8988T (cell line): ENCODE data around the gene ITPKA.
"Not testable (repeated sequence)": the region's sequence is repeated elsewhere in the genome, so short reads cannot be mapped to it uniquely, and the experiment has no call there.

ENCODE experiments used
- DNase-seq: peaks from one replicate; pipeline ENCODE4 v3.0.0; 2011

Gene ITPKA

DNA sequence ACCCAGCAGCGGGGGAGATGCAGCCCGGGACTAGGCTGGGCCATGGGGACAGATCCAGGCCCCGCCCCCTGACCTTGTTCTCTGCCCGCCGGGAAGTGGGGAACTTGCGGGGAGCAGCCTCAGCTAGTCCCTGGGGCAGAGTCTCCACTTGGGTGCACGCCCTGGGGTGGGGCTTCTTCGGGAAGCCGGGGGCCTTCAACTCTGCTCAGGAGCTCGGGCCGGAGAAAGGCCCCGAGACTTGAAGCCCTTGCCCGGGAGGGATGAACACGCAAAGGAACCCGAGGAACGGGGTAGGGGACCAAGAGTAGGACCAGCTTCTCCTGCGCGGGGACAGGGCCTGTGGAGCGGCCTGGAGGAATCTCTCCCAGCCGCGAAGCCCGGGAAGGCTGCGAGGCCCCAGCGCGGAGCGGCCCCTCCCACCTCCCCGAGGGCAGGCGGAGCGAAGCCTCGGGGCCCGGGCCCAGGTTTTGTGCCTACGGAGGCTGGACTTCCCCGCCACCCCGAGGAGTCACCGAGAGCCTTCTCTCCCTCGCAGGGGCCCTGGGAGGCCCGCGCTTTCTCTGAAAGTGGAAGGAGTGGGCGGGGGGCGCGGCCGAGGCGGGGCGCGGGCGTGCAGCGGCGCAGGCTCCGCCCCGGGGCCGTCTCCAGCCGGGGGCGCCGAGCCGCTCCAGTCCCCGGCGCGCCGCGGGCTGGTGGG is at the start of gene ITPKA:
TSS of gene ITPKA (plus strand) at position 670 of the 697 bp plus-strand sequence. CDS start 54 bp downstream, outside the sequence.
- peak; percentile 81 for DNase-seq

DNA sequence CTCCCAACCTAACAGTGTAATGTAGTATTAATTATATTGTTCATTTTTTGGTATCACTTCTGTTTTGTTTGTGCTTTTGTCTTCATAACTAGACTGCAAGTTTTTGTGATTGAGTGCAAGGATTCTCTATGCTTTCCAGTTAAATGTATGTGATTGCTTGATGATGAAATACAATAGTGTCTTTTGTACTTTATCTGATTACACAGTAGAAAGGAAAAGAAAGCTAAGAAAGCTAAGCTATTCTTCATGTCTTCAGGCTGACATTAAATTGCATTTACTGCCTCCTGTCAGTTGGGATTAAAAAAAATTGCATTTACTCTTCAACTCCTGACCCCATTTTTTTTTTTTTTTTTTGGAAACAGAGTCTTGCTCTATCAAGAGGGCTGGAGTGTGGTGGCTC is 48.3 kb upstream of the ITPKA start:
- DNase-seq, result no peak

DNA sequence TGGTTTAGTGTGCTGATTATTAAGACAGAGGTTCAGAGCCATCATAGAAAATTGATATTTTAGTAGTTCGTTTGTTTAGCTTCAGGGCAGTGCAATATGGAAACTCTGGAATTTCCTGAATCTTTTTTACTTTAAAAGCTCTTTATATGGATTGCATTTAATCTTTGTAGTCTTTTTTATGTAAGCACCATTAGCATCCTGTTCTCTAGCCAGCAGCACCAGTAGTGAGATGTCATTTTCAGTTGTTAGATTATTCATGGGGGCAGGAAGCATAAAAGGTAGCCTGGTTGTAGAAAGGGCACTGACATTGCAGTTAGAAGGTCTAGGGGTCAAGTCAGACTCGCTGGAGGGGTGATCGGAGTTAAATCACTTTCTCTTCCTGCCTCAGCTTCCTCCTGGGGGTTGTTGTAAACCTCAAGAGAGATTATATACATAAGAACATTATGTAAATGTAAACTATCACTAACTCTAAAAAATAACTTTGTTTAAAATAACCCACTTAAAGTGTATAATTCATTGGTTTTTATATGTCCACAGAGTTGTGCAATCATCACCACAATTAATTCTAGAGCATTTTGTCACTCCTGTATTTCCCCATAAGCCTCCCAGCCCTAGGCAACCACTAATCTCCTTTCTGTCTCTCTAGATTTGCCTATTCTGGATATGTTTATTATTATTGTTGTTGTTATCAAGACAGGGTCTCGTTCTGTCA is 31.4 kb upstream of the ITPKA start:
- no peak for DNase-seq

DNA sequence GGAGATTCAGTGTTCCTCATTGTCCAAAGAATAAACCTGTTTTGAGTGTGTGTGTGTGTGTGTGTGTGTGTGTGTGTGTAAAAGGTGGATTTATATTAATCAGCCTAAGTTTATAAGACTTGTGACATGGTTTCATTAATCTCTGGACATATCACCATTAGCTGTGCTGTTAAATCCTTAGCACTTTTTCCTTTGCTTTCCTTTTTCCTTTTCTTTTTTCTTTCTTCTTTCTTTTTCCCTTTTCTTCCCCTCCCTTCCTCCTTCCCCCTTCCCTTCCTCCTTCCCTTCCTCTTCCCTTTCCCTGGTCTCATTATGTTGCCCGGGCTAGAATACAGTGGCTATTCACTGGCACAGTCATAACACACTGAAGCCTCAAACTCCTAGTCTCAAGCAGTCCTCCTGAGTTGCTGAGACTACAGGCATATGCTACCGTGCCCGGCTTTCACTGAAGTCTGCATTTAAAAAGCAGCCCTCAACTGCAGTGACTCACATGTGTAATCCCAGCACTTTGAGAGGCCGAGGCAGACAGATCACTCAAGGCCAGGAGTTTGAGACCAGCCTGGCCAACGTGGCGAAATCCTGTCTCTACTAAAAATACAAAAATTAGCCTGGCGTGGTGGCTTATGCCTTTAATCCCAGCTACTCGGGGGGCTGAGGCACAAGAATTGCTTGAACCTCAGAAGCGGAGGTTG is 28.6 kb upstream of the ITPKA start:
- no peak for DNase-seq

DNA sequence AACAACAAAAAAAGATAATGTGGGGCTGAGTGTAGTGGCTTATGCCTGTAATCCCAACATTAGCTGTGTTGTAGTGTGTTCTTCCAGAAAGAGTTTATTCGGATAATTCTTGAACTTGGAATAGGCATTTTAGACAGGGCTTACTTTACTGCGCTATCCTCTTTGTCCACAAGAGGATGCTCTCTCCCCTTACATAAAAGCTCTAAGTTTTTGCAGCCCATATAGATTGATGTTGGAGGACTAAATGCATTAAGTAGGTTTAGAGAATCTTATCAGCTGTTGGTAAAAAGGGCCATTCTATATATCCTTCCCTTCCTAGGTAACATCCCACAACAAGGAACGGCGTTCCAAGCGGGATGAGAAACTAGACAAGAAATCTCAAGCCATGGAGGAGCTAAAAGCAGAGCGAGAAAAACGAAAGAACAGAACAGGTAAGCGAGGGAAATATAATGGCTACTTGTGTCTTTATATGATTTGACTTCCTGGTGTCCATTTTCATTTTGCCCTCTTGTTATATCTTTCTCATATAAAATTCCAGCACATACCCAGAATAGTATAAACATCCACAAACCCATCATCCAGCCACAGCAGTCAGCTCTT is 27.8 kb upstream of the ITPKA start:
- no peak for DNase-seq

DNA sequence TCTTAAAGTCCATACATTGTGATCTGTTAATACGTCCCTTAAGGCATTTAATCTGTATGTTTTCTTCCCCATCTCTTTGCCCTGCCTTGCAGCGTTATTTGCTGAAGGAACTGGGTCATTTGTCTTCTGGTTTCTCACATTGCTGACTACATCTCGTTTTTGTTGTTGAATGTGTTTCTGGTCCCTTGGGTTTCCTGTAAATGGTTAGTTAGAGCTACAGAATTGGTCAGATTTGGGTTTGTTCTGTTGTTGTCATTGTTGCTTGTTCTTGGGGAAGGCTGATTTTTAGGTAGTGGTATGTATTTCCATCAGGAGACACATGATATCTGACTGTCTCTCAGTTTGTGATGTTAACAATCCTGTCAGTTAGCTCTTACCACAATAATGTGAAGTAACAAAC is 27.0 kb upstream of the ITPKA start:
- DNase-seq, result no peak

DNA sequence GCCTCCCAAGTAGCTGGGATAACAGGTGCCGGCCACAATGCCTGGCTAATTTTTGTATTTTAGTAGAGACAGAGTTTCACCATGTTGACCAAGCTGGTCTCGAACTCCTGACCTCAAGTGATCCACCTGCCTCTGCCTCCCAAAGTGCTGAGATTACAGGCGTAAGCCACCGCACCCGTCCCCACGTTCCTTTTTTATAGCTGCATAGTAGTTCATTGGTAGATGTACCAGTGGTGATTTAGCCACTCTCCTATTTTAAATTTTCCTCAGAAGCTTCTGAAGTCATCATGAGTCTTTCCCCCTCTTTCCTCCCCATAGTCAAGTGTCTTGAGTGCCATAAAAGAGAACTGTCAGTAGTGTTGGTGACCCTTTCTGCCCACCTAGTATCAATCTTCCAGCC is 24.0 kb upstream of the ITPKA start:
- DNase-seq, result not testable (repeated sequence)

DNA sequence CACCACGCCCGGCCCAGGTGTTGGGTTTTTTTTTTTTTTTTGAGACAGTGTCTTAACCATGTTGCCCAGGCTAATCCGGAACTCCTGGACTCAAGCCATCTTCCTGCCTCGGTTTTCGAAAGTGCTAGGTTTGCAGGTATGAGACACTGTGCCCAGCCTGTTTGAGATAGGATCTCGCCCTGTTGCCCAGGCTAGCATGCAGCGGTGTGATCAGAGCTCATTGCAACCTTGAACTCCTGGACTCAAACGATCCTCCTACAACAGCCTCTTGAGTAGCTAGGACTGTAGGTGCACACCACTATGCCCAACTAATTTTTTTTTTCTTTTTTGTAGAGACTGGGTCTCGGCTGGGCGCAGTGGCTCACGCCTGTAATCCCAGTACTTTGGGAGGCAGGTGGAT is 20.3 kb upstream of the ITPKA start:
- no peak for DNase-seq

DNA sequence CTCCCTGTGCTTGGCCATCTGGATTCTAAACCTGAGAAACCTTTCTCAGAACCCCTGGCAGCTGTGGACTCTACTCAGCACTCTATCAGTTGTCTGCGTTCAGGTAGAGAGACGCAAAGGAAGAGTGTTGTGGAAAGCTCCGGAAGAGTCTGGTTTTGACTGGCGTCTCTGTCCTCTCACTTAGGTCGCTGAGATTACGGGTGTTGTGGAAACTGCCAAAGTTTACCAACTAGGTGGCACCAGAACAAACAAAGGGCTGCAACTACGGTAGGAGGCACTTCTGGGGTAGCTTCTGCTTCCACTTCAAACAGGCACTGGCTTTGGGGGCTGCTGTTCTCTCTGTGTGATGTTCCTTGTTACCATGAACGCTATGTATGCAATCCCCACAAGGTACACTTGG is 19.2 kb upstream of the ITPKA start:
- no peak for DNase-seq

DNA sequence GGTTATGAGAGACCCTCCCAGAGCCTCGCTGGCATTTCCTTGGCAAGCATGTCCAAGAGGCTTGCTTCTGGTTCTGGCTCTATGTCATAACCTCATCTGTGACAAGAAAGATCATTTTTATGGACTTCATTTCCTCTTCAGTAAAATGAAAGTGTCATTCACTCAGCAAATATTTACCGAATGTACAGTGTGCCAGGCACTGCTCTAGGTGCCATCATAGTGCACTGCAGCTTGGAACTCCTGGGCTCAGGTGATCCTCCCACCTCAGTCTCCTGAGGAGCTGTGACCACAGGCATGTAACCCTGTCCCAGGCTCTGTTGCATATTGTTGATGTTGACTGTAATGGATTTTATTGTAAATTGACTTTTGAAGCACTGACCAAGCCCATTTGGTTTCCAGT is 18.7 kb upstream of the ITPKA start:
- DNase-seq, result no peak

DNA sequence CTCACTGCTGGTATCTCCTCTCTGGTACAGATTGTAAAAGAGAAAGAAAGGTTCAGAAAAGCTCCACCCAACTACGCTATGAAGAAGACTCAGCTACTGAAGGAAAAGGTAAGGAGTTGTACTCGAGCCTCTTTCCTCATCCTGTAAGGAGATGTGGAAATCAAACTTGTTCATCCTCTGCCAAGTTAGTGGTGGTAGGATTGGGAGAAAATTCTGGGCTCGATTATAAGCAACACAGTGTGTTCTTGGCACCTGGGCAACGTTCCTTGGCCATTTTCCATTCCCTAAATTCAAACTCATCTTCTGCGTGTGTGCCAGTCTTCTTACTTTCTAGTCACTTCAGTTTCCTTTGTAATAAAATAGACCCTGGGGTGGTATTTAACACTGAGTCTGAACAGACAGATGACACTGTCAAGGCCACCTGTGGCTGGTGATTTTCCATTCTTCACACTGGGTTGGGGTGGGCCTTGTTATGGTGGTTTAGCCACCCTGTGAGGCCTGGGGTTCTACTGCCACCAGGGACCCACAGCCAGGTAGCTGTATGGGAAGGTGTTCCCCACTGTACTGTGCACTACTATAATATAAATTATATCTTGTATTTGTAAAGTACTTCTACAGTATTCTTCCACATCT is 17.1 kb upstream of the ITPKA start:
- DNase-seq, result no peak

DNA sequence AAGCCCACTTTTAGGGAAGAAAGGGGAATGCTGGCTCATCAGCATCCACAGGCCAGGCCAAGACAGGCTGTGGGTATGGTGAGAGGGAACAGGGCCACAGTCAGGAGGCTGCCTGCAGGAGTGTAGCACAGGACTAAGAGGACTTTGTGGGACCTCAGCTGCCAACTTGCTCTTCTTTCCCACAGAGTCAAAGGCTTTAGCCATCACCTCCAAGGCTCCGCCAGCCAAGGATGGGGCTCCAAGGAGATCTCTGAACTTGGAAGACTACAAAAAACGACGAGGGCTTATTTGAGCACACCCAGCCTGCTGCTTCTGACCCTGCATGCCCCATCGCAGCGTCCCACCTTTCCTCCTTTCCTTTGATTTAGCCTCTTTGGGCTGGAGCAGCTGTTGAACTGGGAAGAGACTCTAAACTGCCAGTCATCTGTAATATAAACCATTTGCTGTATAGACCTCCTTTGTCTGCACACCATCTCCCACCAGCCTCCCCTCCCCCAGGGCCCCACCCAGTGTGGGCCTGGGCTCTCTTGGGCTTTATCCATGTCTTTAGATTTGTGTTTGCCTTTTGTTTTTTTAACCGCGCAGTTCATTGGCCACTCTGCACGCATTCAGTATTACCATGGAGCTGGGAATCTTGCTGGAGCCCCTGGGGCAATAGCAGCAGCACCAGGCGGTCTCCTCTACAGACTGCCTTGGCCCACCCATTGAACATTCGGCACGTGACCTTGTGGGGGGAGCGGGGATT is 13.1 kb upstream of the ITPKA start:
- DNase-seq, result no peak

DNA sequence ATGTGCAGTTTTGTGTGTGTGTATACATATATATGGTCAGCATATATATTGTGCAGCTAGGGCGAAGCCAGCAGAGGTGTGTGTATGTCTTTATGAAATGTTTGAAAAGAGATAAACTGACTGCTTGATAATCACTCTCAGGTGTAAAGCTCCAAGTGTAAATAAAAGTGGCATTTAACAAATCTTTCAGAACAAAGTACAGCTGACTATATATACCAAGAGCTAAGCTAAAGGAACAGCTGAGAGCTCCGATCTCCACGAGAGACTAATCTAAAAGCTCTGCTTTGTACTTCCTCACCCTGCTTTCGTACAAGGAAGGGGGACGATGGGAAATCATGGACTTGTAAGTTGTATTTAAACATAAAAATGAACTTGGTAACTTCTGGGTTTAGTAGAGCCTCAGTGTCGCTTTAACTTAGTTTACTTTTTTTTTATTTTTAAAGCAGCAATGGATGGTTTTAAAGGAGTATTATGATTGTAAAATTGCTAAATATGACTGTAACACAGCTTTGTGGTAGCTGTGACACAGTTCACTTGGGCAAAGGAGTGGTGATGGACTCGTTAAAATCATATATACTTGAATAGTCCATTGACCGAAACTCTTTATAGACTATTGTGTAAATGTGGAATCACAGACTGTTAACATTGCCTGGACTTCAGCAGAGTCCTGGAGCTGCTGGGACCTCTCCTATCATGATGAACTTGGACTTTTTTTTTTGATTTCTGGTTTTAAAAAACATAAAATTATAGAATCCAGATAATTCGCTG is 11.4 kb upstream of the ITPKA start:
- DNase-seq, result no peak

DNA sequence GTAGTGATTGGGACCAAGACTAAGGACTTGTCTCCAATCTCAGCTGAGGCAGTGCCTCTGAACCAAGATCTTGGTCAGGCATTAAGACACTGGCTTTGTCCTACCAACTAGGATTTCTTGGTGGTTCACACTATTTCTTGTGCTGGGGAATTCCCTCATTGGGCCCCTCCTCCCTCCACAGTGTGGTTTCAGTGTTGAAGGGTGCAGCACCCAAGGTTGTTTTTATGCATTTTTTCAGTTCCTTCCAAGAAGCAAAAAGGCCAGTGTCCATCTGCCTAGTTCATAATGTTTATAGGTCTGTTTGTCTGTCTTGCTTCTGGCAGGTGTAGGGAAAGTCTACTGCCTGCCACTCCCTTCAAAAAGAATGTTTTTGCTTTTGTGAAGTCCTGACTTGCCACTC is 10.6 kb upstream of the ITPKA start:
- no peak for DNase-seq

DNA sequence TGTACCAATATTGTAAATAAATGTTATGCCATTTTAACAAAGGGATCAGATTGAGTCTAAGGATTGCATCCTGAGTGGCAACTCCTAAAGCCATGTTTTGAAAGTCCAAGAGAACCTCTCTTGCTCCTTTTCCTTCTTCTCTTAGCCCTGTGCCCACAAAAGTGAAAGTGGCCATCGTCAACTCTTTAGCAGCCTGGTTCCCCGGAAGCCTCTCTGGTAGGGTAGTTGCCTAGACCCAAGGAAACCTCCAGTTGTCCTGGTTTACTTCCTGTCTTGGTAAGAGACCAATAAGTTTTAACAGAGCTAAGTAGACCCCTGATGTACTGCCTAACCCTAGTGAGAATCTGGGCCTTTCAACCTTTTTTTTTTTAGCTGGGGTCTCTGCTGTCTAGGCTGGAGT is 10.2 kb upstream of the ITPKA start:
- no peak for DNase-seq

DNA sequence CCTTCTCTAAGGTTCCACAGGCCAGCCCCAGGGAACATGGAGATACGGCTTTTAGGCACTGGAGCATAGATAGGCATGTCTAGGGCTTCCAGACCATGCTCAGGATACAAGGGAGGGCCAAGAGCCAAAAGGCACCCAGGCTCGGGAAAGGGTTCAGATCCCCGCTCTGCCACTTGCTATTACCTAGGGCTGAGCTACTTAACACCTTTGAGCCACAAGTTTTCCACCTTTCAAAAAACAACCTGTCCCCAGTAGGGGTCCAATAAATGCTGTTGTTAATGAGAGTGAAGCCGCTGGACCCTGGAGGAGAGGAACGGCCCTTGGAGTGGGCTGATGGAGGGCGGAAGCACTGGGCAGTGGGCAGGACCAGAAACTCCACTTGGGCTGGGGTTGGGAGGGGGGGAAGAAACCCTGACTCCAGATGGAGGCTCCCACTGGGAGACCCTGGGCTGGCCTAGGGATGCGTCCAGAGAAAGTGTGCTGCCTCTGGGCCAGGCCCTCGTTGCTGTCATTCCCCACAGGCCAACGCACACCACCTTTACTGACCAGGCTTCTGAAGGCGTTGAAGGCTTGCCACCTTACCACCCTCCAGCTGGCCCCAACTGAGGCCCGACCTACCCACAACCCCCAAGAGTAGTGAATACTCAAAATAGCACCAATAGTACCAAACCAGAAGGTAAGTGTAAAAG is 8.6 kb upstream of the ITPKA start:
- DNase-seq, result no peak

DNA sequence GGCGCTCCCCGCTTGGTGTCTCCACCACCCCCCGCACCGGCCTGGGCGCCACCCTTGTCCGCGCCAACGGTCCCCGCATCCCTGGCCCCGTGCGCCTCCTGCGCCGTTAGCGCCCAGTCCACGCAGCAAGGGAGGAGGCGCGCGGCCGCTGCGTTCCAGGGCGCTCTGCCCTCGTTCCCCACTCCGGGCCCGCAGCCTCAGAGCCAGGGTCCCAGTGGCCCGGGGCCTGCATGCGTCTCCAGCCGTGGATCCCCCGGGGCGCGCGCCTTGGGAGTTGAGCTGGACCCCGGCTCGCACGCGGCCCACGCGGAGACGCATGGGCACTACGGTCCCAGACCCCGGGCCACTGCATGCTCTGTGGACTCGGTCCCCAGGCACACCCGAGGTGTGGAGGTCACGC is 7.4 kb upstream of the ITPKA start:
- DNase-seq, result no peak

DNA sequence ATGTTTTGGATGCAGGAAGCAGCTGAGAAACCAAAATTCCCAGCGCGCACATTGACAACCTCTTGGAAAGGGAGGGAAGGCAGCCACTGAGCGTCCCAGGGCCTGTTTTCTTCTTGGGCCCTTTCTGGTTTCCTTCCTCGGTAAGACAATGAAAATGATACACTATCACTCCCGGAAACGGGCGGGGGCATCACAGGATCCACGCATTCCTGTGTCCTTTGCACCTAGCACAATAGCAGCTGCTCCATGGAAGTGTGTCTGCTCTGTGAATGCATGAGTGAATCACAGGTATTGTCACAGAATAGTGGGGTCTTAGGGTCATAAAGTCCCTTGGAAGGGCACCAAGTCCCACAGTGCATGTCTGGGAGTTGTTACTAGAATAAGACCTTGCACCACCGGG is 6.3 kb upstream of the ITPKA start:
- no peak for DNase-seq

DNA sequence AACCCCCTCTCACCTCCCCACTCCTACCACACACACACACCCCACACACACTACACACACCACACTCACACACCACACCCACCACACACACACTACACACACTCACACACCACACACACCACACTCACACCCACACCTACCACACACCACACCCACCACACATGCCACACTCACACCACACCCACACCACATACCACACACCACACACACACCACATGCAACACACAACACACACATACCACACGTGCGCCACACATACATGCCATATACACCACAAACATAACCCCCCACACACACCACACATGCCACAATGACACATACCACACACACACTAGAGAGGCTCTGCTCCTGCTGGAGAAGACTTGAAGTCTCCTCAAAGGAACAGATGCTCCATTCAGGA is 5.9 kb upstream of the ITPKA start:
- no peak for DNase-seq

DNA sequence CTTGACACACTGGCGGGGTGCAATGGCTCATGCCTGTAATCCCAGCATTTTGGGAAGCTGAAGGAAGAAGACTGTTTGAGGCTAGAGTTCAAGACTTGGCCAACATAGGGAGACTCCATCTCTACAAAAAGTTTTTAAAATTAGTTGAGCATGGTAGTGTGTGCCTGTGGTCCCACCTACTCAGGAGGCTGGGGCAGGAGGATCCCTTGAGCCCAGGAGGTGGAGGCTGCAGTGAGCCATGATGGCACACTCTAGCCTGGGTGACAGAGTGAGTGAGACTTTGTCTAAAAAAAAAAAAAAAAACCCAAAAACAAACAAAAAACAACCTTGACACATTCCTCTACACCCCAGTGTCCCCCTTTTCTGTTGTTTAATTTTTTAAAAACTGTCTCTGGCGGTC is 4.0 kb upstream of the ITPKA start:
- no peak for DNase-seq

DNA sequence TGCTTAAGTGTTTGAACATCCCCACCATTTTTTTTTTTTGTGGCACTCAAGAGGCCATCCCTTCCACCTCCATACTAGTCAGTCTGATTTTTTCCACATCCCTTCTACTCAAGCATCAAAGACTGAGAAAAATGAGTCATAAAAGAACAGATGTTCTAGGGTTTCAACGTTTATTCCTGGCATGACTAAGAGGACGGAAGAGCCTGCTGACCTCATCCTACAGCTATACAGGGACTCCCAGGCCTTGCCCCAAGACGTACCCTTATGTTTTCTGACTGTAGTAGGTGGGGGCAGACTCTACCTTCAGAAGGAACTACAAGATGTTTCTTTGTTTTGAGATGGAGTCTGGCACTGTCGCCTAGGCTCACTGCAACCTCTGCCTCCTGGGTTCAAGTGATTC is 3.3 kb upstream of the ITPKA start:
- DNase-seq, result peak; percentile 84
